Endothelial cell of umbilical vein (primary cell): Measurements from ENCODE around the gene C1orf174. TPM values are rescaled to one million over a fixed set of nuclear protein-coding genes. Genes with fewer than 3 reads are reported as not detected.

Experiments used
- BruUV-seq: library from RNA; stranded (reverse); fragments of 400-500 nt; replicated peaks from 2 replicates; lab custom pipeline; 2021; lab: Mats Ljungman, UMichigan
- CTCF ChIA-PET: fragments of 300-600, 350-600 bp; sonication (Branson Sonifier 250); formaldehyde crosslinking; loops from one replicate; lab custom pipeline; 2021; ENCODE audit warnings: antibody characterized with exemption, inconsistent platforms; lab: Charles Lee
- POLR2A ChIA-PET: fragments of 300-600, 350-600 bp; sonication (Branson Sonifier 250); formaldehyde crosslinking; loops from one replicate; lab custom pipeline; 2021; ENCODE audit warnings: antibody characterized with exemption, inconsistent platforms; lab: Charles Lee
- DNase-seq: peaks from one replicate; pipeline ENCODE4 v3.0.0-alpha.2; 2011; ENCODE audit warnings: low read depth, low spot score
- FAIRE-seq: peaks from 2 replicates; lab custom pipeline; 2011; peaks lifted over from hg19 to GRCh38; lab: Jason Lieb, UNC
- H2AFZ ChIP-seq: 2 replicates; pipeline ENCODE4 v1.6.0; 2012; ENCODE audit warnings: low read depth, low read length, control low read depth, inconsistent platforms
- H3K27ac ChIP-seq: 2 replicates; pipeline ENCODE4 v1.5.1; 2011; ENCODE audit warnings: low read depth, mild to moderate bottlenecking, control low read depth, low read length, moderate library complexity; ENCODE audit not compliant: insufficient read depth
- H3K27me3 ChIP-seq, 2 experiments: 2 replicates each; pipeline versions ENCODE4 v1.6.0 to v1.6.1; 2011; ENCODE audit warnings: low read length in 2 of 2, mixed read lengths in 1 of 2; ENCODE audit not compliant: control insufficient read depth in 2 of 2, insufficient read depth in 2 of 2
- H3K36me3 ChIP-seq, 2 experiments: 2 replicates in 1 of 2; 3 replicates in 1 of 2; pipeline ENCODE4 v1.5.1; 2011; ENCODE audit warnings: low read length in 2 of 2, mild to moderate bottlenecking in 1 of 2, moderate library complexity in 1 of 2; ENCODE audit not compliant: control insufficient read depth in 2 of 2, insufficient read depth in 2 of 2; ENCODE audit errors: extremely low read depth in 1 of 2
- H3K4me1 ChIP-seq: 3 replicates; pipeline ENCODE4 v1.5.1; 2011; ENCODE audit warnings: mild to moderate bottlenecking, low read length; ENCODE audit not compliant: control insufficient read depth, insufficient read depth; ENCODE audit errors: extremely low read depth
- H3K4me2 ChIP-seq: 2 replicates; pipeline ENCODE4 v1.6.1; 2011; ENCODE audit warnings: low read length, control low read depth, mixed read lengths; ENCODE audit not compliant: insufficient read depth
- H3K4me3 ChIP-seq, 3 experiments: fragments of 200-600 bp in 1 of 3; sonication (generic), shearing (Covaris generic) in 1 of 3; replicated peaks in 1 of 3; 2 replicates each; pipeline ENCODE4 v1.5.1; 2011 to 2016; ENCODE audit warnings: control low read depth in 3 of 3, low read length in 3 of 3, mild to moderate bottlenecking in 2 of 3, inconsistent platforms in 1 of 3, low read depth in 1 of 3, moderate library complexity in 1 of 3; ENCODE audit not compliant: insufficient read depth in 1 of 3
- H3K79me2 ChIP-seq: 2 replicates; pipeline ENCODE4 v1.6.0; 2012; ENCODE audit warnings: low read length, inconsistent platforms; ENCODE audit not compliant: control insufficient read depth, insufficient read depth
- H3K9ac ChIP-seq: replicated peaks from 2 replicates; pipeline ENCODE3; 2011; ENCODE audit warnings: low read length, control low read depth; ENCODE audit not compliant: insufficient read depth; ENCODE audit errors: extremely low read depth
- H3K9me1 ChIP-seq: replicated peaks from 3 replicates; pipeline ENCODE4 v1.6.0; 2011; ENCODE audit warnings: mild to moderate bottlenecking, low read length; ENCODE audit not compliant: control insufficient read depth, insufficient read depth; ENCODE audit errors: extremely low read depth
- H3K9me3 ChIP-seq: replicated peaks from 2 replicates; pipeline ENCODE4 v1.5.1; 2012; ENCODE audit warnings: low read length, inconsistent platforms; ENCODE audit not compliant: control insufficient read depth, insufficient read depth
- H4K20me1 ChIP-seq: replicated peaks from 2 replicates; pipeline ENCODE3; 2011; ENCODE audit warnings: mild to moderate bottlenecking, low read length; ENCODE audit not compliant: control insufficient read depth, insufficient read depth; ENCODE audit errors: extremely low read depth
- CTCF ChIP-seq, 2 donors: IDR thresholded peaks; 1 replicate in 1 of 2; 2 replicates in 1 of 2; pipeline ENCODE4 v1.5.1; 2011; ENCODE audit warnings: low read length in 2 of 2, mild to moderate bottlenecking in 2 of 2, moderate library complexity in 2 of 2, control low read depth in 1 of 2, inconsistent platforms in 1 of 2, low read depth in 1 of 2; ENCODE audit not compliant: insufficient read depth in 1 of 2; ENCODE audit errors: extremely low read depth in 1 of 2
- EZH2 ChIP-seq: IDR thresholded peaks from 2 replicates; pipeline ENCODE4 v1.6.1; 2012; ENCODE audit warnings: borderline replicate concordance, low read depth, mild to moderate bottlenecking, moderate library complexity, low read length, inconsistent platforms; ENCODE audit not compliant: severe bottlenecking
- FOS ChIP-seq: IDR thresholded peaks from 2 replicates; pipeline ENCODE4 v1.6.1; 2011; ENCODE audit warnings: mild to moderate bottlenecking, low read length, moderate library complexity, borderline replicate concordance; ENCODE audit not compliant: insufficient read depth
- GATA2 ChIP-seq: IDR thresholded peaks from 2 replicates; pipeline ENCODE4 v1.7.0; 2011; ENCODE audit warnings: low read depth, mild to moderate bottlenecking, moderate library complexity, mixed read lengths, low read length; ENCODE audit not compliant: insufficient read length, insufficient read depth
- JUN ChIP-seq: IDR thresholded peaks from 2 replicates; pipeline ENCODE4 v1.6.1; 2011; ENCODE audit warnings: borderline replicate concordance, low read depth; ENCODE audit not compliant: insufficient read length, insufficient read depth
- MAX ChIP-seq: IDR thresholded peaks from 2 replicates; pipeline ENCODE4 v1.6.1; 2011; ENCODE audit not compliant: insufficient read depth, insufficient read length
- MYC ChIP-seq: IDR thresholded peaks from one replicate; pipeline ENCODE4 v1.6.1; 2011; ENCODE audit warnings: mild to moderate bottlenecking, low read depth, low read length
- POLR2A ChIP-seq: IDR thresholded peaks from 2 replicates; pipeline ENCODE4 v1.6.1; 2012; ENCODE audit warnings: low read depth, mild to moderate bottlenecking, control low read depth, low read length
- POLR2AphosphoS5 ChIP-seq: IDR thresholded peaks from 2 replicates; pipeline ENCODE4 v1.6.1; 2012; ENCODE audit warnings: low read depth, mild to moderate bottlenecking, control low read depth, low read length, moderate library complexity; ENCODE audit not compliant: insufficient read depth
- dilution Hi-C: fragments of 300-500 bp; cut with MboI; formaldehyde crosslinking; loops from one replicate; pipeline ENCODE4 v1.15.0; 2019; ENCODE audit warnings: low sequenced_read_pairs; ENCODE audit not compliant: extremely low pct_ligation_motif_present
- intact Hi-C: fragments of 100-400 bp; cut with micrococcal nuclease; formaldehyde crosslinking; loops from one replicate; pipeline ENCODE4 v1.10.0; 2022
- polyA plus RNA-seq, 4 experiments: library from polyadenylated mRNA; depleted of rRNA in 3 of 4; stranded (reverse) in 3 of 4; unstranded in 1 of 4; fragments of >200 nt; gene quantifications; 2 replicates each; pipeline versions ENCODE4 v1.2.1 to v1.2.3, GENCODE V29; 2011 to 2012; ENCODE audit warnings: missing spikeins in 1 of 4
- total RNA-seq: library from RNA; stranded (reverse); gene quantifications from 2 replicates; pipeline ENCODE4 v1.2.3, GENCODE V29; 2021

Gene C1orf174
- total and polyA plus RNA-seq, 2 donors (not counting 3 experiments of a cell fraction or from before 2014, with no cell fraction given): 28.0 to 31.7 TPM

GRCh38 chr1:3945222-3945621, 45.1 kb upstream of the C1orf174 start:
- Histone ChIP-seq H3K27me3 (no peaks in the 10 kb centered on the region), H3K9me1 (no peaks in the 10 kb centered on the region), H3K36me3 (no peaks in the 10 kb centered on the region), H3K27ac (no peak overlapping the region), H2AFZ (no peak overlapping the region), H3K9me3 (no peaks in the 10 kb centered on the region), H4K20me1 (no peaks in the 10 kb centered on the region), H3K79me2 (no peaks in the 10 kb centered on the region), H3K9ac (no peak overlapping the region), H3K4me3 (no peak overlapping the region), H3K4me2 (no peak overlapping the region), H3K4me1 (no peaks in the 10 kb centered on the region)
- dilution Hi-C loops: no loop called here
- intact Hi-C loops: no loop called here
- FAIRE-seq: no peak
- ChIA-PET CTCF (no interaction called here), POLR2A (no interaction called here)
- TF ChIP-seq MYC (no peak), JUN (no peak), MAX (no peak), POLR2AphosphoS5 (no peak), CTCF (IDR thresholded peaks at IDR 0.05; ENCODE audit: extremely low read depth in 1 of 2, insufficient read depth in 1 of 2, low read depth in 1 of 2, low read length in 2 of 2) (no peak), POLR2A (no peak), FOS (no peak), GATA2 (no peak), EZH2 (no peak)
- DNase-seq: no peak
- BruUV-seq: no TSS peak
